GM19351 (cell line): ENCODE measurements around the gene TANGO6.

Experiments
- ATAC-seq: cut with Tn5 transposase; IDR thresholded peaks from one replicate; pipeline ENCODE4 v1.9.1; 2021; ENCODE audit warnings: mild to moderate bottlenecking, moderate library complexity; ENCODE audit not compliant: unreplicated experiment

The TANGO6 gene

GRCh38 chr16:68860978-68861892 lies 17.9 kb downstream of the TANGO6 start:
- ATAC-seq = no peak

- ATAC-seq = no peak
These were observed 23.6 kb downstream of the TANGO6 start for GRCh38 chr16:68866933-68867332.

- ATAC-seq = no peak
These were observed 26.3 kb downstream of the TANGO6 start for GRCh38 chr16:68869492-68870088.

GRCh38 chr16:68873635-68874471 lies 30.5 kb downstream of the TANGO6 start:
- ATAC-seq = no peak

GRCh38 chr16:68875871-68876270 lies 32.5 kb downstream of the TANGO6 start:
- no peak for ATAC-seq

DNA sequence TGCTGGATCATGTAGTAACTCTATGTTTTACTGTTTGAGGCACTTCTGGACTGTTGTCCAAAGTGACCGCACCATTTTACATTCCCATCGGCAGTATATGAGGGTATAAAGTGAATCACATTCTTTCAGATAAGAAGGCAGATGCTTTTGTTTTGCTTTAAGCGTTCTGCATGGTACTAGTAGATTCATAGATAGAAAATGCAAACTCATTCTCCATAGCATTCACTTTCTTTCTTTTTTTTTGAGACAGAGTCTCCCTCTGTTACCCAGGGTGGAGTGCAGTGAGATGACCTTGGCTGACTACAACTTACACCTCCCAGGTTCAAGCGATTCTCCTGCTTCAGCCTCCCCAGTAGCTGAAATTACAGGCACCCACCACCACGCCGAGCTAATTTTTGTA lies 40.4 kb downstream of the TANGO6 start:
- no peak for ATAC-seq

GRCh38 chr16:68884401-68884800 lies 41.1 kb downstream of the TANGO6 start:
- ATAC-seq = no peak

DNA sequence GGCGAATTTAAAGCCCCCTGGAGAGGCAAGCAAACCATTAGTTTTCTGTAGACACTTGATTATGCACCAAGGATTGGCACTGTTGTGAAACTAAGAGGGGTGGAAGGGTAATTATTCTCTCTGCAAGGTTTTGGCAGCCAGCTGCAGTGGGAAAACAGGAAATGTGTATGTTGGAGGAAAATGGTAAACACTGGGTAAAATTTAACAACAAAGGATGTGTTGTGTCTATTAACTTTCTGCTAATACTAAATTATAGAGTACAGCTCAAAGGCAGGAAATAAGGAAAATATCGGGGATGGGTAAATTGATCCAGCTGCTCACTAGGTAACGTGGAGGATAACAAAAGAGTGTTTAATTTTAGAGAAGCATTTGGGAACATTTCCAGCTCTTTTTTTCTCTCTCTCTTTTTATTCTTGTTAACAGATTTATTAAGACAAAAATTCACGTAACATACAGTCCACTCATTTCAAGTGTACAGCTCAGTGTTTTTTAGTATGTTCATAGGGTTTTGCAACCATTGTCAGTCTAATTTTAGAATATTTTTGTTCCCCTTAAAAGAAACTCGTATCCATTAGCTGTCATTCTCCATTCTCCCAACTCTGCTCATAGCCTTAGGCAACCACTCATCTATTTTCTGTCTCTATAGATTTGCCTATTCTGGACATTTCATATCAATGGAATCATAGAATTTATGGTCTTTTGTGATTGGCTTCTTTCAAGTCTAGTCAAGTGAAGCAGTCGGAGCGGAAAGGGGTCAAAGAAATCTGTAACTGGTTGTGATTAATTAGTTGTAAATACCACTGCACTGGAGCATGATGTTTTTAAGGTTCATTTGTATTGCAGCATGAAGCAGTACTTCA lies 41.8 kb downstream of the TANGO6 start:
- no peak for ATAC-seq

DNA sequence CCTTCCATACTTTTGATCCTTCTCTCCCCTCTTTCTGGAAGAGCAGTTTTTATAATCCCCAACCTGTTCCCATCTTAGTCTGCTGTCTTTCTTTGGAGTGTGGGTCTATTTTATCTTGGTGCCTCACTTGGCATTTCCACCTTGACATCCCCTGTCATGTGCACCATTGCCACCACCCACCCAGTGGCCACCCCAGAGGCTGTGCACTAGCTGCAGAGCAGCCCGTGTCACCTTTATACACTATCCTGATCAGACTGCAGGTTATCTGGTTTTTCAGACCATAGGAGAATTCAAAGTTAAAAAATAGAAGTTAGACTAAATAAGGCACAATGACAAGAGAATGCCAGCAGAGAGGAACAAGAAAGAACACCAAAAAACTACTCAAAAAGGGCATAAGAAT lies 43.8 kb downstream of the TANGO6 start:
- ATAC-seq = no peak

DNA sequence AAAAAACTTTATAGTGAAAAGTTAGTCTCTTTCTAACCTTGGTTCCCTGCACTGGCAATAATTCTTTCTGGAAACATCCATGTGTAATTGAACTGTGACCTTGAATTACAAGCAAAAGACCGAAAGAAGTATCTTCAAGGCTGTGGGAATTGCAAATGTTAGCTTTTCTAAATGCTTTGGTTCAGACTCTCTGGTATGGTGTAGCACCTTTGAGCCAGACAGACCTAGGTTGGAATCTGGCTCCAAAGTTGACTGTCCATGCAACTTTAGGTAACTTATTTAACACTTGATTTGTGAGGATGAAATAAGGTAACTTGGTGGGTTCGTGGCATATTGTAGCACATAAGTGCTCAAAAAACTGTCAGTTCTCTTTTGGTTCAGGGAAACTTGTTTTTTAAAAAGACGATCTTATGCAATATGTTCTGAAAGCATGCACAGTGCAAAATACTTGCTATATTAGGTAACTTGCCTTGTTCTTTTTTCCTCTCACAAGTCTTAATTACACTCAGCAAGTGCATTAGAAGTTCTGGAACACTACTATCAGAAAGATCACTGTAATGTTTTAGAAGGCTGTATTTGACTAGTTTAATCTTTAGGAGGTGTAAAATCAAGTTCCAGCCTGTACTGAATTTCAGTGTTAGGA lies 46.3 kb downstream of the TANGO6 start:
- ATAC-seq = no peak

DNA sequence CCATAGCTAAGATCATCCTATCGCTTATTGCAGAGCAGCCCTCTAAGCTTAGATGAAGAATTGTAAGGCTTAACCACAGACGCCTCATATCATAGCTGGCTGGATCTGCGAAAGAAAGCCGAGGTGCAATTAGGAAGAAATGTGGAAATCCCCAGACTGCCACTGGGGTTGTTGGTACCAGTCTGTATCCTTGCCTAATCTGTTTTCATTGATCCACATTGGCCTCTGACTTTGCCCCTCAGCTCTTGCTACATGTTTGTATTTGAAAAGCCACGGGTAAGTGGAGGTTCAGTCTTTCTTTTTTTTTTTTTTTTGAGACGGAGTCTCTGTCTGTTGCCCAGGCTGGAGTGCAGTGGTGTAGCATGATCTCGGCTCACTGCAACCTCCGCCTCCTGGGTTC lies 48.9 kb downstream of the TANGO6 start:
- ATAC-seq = no peak

DNA sequence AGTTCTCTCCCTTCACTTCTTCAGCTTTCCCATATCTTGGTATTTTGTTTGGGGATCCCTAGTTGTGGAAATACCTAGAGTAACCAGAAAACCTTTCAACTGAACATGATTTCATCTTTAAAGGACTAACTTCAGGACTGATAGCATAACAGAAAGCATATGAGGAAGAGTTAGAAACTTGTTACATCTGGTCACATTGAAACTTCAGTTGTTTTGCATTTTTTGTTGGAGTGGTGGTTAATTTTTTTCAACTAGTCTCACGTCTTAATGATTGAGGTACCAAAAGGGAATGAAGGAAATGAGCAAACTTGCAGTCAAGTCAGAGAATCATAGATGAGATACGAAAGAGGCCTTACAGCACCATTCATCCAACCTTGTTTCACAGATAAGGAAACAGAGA lies 49.6 kb downstream of the TANGO6 start:
- no peak for ATAC-seq

DNA sequence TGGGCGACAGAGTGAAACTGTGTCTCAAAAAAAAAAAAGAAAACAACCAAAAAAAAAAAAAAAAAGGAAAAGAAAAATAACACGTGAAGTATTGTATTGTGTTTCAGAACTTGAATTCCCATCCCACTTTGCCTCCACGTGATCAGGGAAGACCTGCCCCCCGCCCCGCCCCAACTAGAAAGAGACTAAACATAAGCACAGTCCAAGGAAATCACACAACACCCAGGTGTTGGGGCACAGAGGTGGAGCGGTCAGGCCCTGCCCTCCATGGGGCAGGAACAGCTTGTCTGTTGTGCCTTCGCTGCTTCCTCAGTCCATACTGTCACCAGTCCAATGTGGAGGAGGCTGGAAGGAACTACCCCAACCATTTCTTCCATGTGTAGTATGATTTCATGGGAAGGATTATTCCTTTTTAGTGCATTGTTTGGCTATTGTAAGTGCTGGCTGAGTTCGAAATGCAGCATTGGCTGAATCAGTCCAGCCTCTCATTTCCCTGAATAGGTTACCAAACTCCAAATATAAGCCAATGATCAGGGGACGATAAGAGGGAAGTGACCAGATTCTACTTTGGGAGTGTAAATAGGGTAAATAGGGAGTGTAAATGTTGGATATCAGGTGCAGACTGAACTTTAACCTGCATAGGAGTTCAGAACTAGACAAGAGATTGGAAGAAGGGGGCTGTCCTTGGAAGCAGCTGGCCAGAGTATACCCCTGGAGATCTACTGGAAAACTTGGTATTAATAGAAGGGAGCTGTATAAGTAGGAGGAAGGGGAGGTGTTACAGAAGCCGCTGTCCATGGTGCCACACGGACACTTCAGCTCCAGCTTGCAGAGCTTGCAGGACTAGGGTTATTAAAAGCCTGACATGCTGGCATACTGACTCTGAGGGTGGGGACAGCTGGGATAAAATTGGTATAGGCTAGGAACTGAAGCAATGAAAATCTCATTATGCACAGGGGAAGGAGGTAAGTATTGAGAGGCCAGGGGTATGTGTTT lies 50.7 kb downstream of the TANGO6 start:
- ATAC-seq = no peak

- no peak for ATAC-seq
These were observed 51.4 kb downstream of the TANGO6 start for GRCh38 chr16:68894714-68895113.

GRCh38 chr16:68898026-68898425 lies 54.7 kb downstream of the TANGO6 start:
- no peak for ATAC-seq

DNA sequence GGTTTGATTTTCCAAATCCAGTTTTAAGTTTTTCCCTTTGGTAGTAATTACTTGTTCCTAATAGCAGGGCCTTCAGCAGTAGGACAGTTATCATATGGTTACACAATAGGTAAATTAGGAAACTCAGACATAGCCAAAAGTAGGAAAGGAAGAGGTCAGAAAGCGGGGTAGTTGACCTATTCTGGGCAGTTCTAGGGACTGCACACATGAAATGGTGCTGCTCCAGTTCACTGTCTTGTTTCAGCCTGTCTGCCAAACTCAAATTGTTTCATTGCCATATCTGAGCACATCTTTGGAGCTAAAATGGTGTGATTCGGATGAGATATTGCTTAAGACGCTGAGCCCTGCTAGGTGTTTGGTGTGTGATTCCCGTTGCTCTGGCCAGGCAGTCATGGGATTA lies 56.7 kb downstream of the TANGO6 start:
- no peak for ATAC-seq

DNA sequence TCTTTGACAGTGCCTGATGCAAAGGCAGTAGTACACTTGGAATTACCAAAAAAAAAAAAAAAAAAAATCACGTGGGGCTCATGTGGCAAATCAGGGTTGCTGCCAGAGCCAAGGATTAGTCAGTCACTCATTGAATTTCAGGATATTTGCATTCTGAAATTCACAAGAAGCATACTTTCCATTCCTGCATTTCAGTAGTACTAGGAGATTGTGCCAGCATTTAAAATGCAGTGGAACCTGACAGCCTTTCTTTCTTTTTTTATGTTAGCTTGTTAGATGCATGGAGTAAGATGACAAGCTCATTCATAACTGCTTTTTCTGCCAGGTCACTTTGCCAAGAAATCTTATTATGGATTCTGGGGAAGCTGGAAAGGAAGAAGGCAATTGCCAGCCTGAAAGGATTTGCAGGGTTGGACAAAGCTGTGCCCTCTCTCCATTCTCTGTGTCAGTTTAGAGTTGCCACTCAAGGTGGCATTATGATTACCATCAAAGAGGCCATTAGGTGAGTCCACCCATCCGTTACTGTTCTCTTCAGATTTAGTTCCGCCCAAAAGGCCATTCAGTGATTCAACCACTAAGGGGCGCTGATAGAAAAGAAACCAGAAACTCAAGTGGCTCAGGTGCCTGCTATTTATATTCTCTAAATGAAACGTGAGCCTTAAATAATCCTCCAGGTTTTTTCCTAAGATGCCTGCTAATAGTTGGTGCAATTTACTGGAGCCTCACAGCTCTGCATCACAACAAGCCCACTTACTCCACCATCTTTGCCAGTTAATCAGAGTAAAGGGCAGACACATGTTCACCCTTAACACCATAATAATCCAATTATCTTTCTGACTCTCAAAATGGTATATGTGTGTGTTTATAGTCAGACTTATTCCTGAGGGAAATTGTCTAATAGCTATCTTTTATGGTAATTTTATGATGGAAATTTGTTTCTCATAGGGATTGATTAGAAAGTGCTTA lies 59.0 kb downstream of the TANGO6 start:
- no peak for ATAC-seq

DNA sequence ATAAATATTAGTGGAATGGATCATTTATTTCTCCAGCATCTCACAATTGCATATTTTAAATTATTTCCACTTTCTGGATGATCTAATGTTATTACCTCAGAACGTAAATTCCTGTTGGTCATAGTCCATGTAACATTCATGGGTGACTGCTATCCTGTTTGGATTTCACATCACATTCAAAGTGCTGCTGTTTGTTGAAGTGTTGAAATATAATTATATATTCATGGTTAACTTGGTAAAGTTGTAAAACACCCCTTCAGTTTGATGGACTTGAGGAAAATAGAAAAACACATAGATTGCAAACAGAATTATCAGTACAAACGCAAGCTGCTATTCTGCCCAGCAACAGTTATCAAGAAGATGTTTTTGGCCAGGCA lies 59.6 kb downstream of the TANGO6 start:
- no peak for ATAC-seq
